Ovary (tissue), 3 donors: ENCODE results near the gene AKR1C8.

ENCODE experiments used
- EP300 ChIP-seq: sonication (generic); formaldehyde crosslinking; IDR thresholded peaks from one replicate; pipeline ENCODE4 v1.6.1; 2017; ENCODE audit warnings: antibody characterized with exemption
- POLR2A ChIP-seq: fragments of 450-650 bp; IDR thresholded peaks from one replicate; pipeline ENCODE4 v1.6.1; 2017; ENCODE audit warnings: antibody characterized with exemption, mild to moderate bottlenecking, moderate library complexity
- TF ChIP-seq, protein P1 (sequence below), 3 donors: fragments of 450-650 bp in 2 of 3; fragments of 200-600 bp in 1 of 3; IDR thresholded peaks; one replicate each; pipeline versions ENCODE4 v1.5.1 to v1.8.0; 2016 to 2022; ENCODE audit warnings: antibody characterized with exemption in 3 of 3, mild to moderate bottlenecking in 1 of 3
- donor health status: DM: no; HTN: no; CAD: no.

DNA sequence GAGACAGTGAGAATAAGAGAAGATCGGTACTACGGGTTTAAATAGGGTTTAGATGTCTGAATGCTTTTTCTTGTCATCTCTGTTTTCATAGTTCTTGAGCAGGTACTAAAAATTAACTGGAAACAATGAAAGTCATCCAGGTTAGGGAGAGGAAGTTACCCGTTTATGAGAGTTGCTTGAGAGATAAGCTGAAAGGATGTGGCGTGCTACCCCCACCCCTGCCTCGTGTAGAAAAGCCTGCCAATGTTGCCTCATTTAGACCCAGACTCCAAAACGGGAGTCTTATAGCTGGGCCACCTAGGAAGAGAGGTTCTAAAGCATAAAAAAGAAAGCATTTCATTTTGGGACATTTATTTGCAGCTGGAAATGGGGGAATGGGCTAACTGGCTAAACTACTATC lies 21.8 kb upstream of the AKR1C8 start:
- TF ChIP-seq, protein P1, sequence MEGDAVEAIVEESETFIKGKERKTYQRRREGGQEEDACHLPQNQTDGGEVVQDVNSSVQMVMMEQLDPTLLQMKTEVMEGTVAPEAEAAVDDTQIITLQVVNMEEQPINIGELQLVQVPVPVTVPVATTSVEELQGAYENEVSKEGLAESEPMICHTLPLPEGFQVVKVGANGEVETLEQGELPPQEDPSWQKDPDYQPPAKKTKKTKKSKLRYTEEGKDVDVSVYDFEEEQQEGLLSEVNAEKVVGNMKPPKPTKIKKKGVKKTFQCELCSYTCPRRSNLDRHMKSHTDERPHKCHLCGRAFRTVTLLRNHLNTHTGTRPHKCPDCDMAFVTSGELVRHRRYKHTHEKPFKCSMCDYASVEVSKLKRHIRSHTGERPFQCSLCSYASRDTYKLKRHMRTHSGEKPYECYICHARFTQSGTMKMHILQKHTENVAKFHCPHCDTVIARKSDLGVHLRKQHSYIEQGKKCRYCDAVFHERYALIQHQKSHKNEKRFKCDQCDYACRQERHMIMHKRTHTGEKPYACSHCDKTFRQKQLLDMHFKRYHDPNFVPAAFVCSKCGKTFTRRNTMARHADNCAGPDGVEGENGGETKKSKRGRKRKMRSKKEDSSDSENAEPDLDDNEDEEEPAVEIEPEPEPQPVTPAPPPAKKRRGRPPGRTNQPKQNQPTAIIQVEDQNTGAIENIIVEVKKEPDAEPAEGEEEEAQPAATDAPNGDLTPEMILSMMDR (IDR thresholded peaks at IDR 0.05), result no peak
- TF ChIP-seq EP300 (no peak), POLR2A (no peak)
